ENCODE results near the gene TNXB.
A peak's percentile ranks its signal among the peaks of the same experiment; 100 is the strongest.
"Not testable (repeated sequence)": the region's sequence is repeated elsewhere in the genome, so short reads cannot be mapped to it uniquely, and the experiment has no call there.

Gene TNXB

DNA sequence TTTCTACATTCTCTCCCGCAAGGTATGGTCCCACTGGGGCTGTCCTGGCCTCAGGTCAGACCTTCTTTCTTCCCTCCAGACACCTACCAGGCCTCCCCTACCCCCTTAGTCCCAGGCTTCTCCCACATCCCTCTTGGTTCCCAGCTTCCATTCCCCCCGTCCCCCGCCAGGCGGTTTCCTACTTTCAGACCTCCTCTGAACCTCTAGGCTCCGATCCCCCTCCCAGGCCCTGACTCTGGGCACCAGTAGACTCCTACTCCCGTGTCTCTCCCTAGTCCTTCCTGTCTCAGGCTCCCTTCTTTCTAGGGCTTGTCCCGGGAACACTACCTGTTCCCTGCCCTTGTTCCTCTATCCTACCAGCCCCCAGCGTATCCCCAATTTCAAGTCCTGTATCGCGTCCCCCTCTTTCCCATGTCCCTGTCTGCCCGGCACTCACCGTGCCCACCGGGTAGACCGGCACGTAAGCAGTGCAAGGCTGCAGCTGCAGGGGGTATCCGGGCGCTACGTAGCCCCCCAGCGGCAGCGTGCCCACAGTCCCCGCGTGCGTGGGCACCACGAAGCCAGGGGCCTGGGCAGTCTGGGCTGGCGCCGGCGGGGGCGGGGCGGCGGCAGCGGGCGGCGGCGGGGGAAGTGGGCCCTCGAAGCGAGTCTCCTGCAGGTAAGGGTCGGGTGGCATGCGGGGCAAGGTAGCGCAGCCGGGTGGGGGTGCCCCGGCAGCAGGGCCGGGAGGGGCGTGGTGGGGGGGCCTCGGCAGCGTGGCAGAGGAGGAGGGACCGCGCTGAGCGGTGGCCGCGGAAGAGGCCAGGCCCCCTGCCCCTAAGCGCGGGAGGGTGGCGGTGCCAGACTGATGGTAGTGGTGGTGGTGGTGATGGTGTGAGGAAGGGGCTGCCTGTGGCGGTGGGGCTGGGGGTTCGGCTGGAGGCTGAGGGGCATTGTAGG, 41.1 kb upstream of the TNXB start:
- Histone ChIP-seq H3K4me3 (ENCODE audit: low read depth in 1 of 2, low read length in 2 of 2) (no peak overlapping the region), H3K36me3 (ENCODE audit: control insufficient read depth in 1 of 2, insufficient read depth in 2 of 2, low read length in 2 of 2) (no peaks in the 10 kb centered on the region), H3K4me1 (ENCODE audit: control insufficient read depth in 1 of 2, insufficient read depth in 2 of 2, low read length in 2 of 2) (peaks cover 16 to 25% of the 10 kb centered on the region in 2 donors), H3K9ac (ENCODE audit: low read depth in 1 of 2, low read length in 2 of 2) (no peak overlapping the region), H3K9me3 (ENCODE audit: control insufficient read depth in 1 of 2, low read length in 2 of 2) (no peaks in the 10 kb centered on the region), H3K27me3 (ENCODE audit: control insufficient read depth in 1 of 2, insufficient read depth in 2 of 2, low read length in 2 of 2) (no peaks in the 10 kb centered on the region), H3K27ac (ENCODE audit: low read depth, low read length) (no peak overlapping the region)

DNA sequence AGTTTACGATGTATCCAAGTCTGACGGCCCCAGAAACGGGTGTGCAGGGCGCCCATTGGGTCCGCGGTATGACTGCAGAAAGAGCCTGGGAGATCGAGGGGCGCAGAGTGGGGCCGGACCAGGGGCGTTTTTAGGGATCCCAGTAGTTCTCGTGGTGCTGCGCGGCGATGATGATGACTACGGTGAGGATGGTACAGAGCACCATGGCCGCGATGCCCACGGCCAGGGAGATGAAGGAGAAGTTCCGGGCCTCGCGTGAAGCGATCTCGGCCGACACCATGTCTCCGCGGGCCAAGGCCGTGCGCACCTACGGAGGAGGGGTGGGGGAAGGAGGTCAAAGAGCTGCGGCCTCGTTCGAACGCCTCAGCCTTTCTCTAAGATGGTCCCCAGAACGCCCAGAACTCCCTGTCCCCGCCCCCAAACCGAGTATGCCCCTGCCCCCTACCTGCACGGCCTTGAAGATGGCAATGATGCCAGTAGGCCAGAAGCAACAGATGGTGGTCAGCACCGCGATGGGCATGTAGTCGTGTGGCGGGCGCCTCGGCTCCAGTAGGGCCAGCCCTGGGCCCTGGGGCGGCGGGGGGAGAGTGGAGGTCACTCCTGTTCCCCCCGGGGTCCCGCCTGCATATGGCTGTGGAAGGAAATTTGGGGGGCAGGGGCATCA, 40.1 kb upstream of the TNXB start:
- no peaks in the 10 kb centered on the region for H3K27me3 ChIP-seq (ENCODE audit: control insufficient read depth in 1 of 2, insufficient read depth in 2 of 2, low read length in 2 of 2)
- no peaks in the 10 kb centered on the region for H3K36me3 ChIP-seq (ENCODE audit: control insufficient read depth in 1 of 2, insufficient read depth in 2 of 2, low read length in 2 of 2)
- H3K9me3 ChIP-seq (ENCODE audit: control insufficient read depth in 1 of 2, low read length in 2 of 2) = no peaks in the 10 kb centered on the region
- no peak overlapping the region for H3K9ac ChIP-seq (ENCODE audit: low read depth in 1 of 2, low read length in 2 of 2)
- H3K4me3 ChIP-seq (ENCODE audit: low read depth in 1 of 2, low read length in 2 of 2) = peak overlapping the region; percentile 66 to 67
- H3K27ac ChIP-seq (ENCODE audit: low read depth, low read length) = no peak overlapping the region
- H3K4me1 ChIP-seq (ENCODE audit: control insufficient read depth in 1 of 2, insufficient read depth in 2 of 2, low read length in 2 of 2) = peaks cover 12 to 16% of the 10 kb centered on the region in 2 donors

DNA sequence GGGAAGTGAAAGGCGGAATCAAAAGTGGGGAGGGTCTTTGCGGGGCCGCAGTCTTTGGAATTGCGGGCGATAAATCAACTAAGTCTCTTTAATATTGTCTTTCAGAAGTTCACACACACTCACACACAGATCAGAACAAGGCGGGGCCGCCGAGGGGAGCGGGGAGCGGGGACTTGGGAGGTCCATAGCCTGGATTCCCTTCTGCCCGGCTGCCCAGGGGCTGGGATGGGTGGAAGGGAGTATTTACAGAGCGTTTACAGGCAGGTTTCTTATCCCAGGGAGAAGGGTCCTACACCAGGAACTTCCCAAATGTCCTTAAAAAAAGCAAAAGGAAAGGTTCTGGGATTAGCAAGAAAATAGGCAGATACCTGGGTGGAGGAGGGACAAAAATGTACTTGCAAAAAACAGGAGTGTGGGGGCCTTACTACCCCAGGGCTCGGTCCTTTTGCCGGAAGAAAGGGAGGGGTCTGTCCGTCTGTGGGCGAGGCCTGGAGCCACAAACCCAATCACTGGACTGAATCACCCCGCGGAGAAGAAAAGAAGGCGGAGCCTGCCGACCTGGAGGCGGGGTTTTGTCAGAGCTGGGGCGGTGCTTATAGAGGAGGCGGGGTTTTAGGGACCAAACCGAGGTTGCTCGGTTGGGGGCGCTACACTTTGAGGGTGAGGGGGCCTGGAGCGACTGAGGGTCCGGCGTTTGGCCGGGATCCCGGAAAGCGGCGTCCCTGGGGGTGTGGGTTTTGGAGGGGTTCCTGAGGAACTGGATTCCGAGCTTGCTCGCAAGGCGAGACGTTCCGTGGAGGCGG, 39.4 kb upstream of the TNXB start:
- peak overlapping the region; percentile 66 to 67 for H3K4me3 ChIP-seq (ENCODE audit: low read depth in 1 of 2, low read length in 2 of 2)
- H3K27ac ChIP-seq (ENCODE audit: low read depth, low read length) = no peak overlapping the region

DNA sequence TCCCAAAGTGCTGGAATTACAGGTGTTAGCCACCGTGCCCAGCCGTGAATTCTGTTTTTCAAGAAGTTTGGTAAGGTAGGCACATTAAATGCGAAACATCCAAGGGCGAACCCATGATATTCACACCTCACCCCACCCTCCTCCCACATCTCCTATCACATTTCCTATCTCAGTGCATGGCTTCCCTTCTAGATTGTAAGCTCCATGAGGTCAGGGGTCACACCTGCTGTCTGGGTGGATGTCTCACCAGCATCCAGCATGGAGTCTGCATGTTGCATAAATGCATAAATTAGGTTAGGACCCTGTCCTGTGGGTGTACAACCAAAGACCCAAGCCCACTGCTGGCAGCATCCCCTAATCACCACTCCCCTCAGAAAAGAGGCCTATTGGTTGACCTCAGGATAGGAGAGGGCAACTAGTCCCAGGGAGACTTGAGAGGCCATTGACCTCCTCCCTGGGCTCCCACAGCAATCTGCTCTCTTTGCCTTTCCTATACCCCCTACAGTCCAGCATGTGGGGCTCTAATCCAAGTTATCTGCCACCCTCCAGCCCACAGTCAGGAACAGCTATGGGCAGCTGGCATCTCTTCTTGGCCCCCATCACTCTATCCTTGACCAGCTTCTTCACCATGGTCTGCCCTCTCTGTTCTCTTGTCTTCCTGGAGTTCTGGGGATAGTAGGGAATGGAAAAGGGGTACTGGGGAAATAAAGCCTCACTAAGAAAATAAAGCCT, 38.4 kb upstream of the TNXB start:
- Histone ChIP-seq H3K9me3 (ENCODE audit: control insufficient read depth in 1 of 2, low read length in 2 of 2) (no peaks in the 10 kb centered on the region), H3K9ac (ENCODE audit: low read depth in 1 of 2, low read length in 2 of 2) (no peak overlapping the region), H3K27ac (ENCODE audit: low read depth, low read length) (no peak overlapping the region), H3K4me3 (ENCODE audit: low read depth in 1 of 2, low read length in 2 of 2) (no peak overlapping the region), H3K36me3 (ENCODE audit: control insufficient read depth in 1 of 2, insufficient read depth in 2 of 2, low read length in 2 of 2) (no peaks in the 10 kb centered on the region), H3K4me1 (ENCODE audit: control insufficient read depth in 1 of 2, insufficient read depth in 2 of 2, low read length in 2 of 2) (peaks cover 6 to 10% of the 10 kb centered on the region in 2 donors), H3K27me3 (ENCODE audit: control insufficient read depth in 1 of 2, insufficient read depth in 2 of 2, low read length in 2 of 2) (no peaks in the 10 kb centered on the region)

More for the DNA sequence above, 39.4 kb upstream of the TNXB start:
- peaks cover 12 to 19% of the 10 kb centered on the region in 2 donors for H3K4me1 ChIP-seq (ENCODE audit: control insufficient read depth in 1 of 2, insufficient read depth in 2 of 2, low read length in 2 of 2)
- H3K36me3 ChIP-seq (ENCODE audit: control insufficient read depth in 1 of 2, insufficient read depth in 2 of 2, low read length in 2 of 2) = no peaks in the 10 kb centered on the region
- H3K9me3 ChIP-seq (ENCODE audit: control insufficient read depth in 1 of 2, low read length in 2 of 2) = no peaks in the 10 kb centered on the region
- no peaks in the 10 kb centered on the region for H3K27me3 ChIP-seq (ENCODE audit: control insufficient read depth in 1 of 2, insufficient read depth in 2 of 2, low read length in 2 of 2)
- peak overlapping the region; percentile 54 to 60 for H3K9ac ChIP-seq (ENCODE audit: low read depth in 1 of 2, low read length in 2 of 2)

DNA sequence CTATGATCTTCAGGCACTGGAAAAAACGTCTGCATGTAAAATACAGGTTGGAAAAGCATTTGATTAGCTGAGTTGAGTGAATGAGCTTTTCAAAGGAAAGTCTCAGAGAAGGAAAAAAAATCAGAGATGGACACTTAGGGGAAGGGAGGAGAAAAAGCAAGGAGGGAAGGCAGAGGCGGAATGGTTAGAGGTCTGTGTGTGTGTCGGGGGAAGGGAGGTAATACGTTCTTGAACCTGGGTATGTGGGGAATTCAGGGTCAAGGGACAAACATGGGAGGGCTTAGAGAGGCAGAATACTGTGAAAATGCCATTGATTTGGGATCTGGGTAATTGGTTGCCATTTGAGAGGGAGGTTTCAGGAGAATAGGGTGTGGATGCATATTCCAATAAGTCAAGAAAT, 37.5 kb upstream of the TNXB start:
- Histone ChIP-seq H3K4me3 (ENCODE audit: low read depth in 1 of 2, low read length in 2 of 2) (no peak overlapping the region), H3K9me3 (ENCODE audit: control insufficient read depth in 1 of 2, low read length in 2 of 2) (no peaks in the 10 kb centered on the region), H3K27ac (ENCODE audit: low read depth, low read length) (no peak overlapping the region), H3K4me1 (ENCODE audit: control insufficient read depth in 1 of 2, insufficient read depth in 2 of 2, low read length in 2 of 2) (peaks cover 0 to 11% of the 10 kb centered on the region in 2 donors), H3K9ac (ENCODE audit: low read depth in 1 of 2, low read length in 2 of 2) (no peak overlapping the region), H3K27me3 (ENCODE audit: control insufficient read depth in 1 of 2, insufficient read depth in 2 of 2, low read length in 2 of 2) (no peaks in the 10 kb centered on the region), H3K36me3 (ENCODE audit: control insufficient read depth in 1 of 2, insufficient read depth in 2 of 2, low read length in 2 of 2) (no peaks in the 10 kb centered on the region)

DNA sequence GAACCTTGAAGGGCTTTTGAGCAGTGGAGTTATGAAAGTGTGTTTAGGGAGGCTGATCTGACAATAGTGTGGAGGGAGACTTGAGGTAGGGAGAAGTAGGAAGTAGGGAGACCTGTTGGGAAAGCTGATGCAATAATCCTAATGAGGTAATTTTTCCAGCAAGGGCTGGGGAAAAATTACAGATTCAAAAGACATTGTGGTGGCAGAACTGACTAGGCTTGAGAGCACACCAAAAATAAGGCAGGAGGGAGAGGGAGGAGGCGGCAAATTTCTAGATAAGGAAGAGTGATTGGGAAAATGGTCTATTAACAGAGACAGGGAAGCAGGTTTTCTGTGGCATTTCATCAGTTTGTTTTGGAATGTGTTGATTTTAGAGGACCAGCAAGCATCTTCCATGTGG, 37.1 kb upstream of the TNXB start:
- Histone ChIP-seq H3K4me1 (ENCODE audit: control insufficient read depth in 1 of 2, insufficient read depth in 2 of 2, low read length in 2 of 2) (peaks cover 0 to 15% of the 10 kb centered on the region in 2 donors), H3K9ac (ENCODE audit: low read depth in 1 of 2, low read length in 2 of 2) (no peak overlapping the region), H3K9me3 (ENCODE audit: control insufficient read depth in 1 of 2, low read length in 2 of 2) (no peaks in the 10 kb centered on the region), H3K27me3 (ENCODE audit: control insufficient read depth in 1 of 2, insufficient read depth in 2 of 2, low read length in 2 of 2) (no peaks in the 10 kb centered on the region), H3K4me3 (ENCODE audit: low read depth in 1 of 2, low read length in 2 of 2) (no peak overlapping the region), H3K36me3 (ENCODE audit: control insufficient read depth in 1 of 2, insufficient read depth in 2 of 2, low read length in 2 of 2) (no peaks in the 10 kb centered on the region), H3K27ac (ENCODE audit: low read depth, low read length) (no peak overlapping the region)

DNA sequence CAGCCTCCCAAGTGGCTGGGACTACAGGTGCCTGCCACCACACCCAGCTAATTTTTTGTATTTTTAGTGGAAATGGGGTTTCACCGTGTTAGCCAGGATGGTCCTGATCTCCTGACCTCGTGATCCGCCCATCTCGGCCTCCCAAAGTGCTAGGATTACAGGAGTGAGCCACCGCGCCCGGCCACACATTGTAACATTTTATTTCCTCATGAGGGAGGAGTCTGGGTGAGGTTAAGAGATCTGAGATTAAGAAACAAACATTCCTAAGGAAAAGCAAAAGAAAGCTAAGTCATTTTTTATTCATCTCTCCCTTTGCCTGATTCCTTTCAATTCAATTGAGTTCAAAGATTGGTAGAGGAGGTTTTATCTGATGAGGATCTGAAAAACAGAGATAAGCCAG, 35.1 kb upstream of the TNXB start:
- H3K27me3 ChIP-seq (ENCODE audit: control insufficient read depth in 1 of 2, insufficient read depth in 2 of 2, low read length in 2 of 2); H3K4me3 ChIP-seq (ENCODE audit: low read depth in 1 of 2, low read length in 2 of 2); H3K27ac ChIP-seq (ENCODE audit: low read depth, low read length); H3K9me3 ChIP-seq (ENCODE audit: control insufficient read depth in 1 of 2, low read length in 2 of 2); H3K36me3 ChIP-seq (ENCODE audit: control insufficient read depth in 1 of 2, insufficient read depth in 2 of 2, low read length in 2 of 2); H3K9ac ChIP-seq (ENCODE audit: low read depth in 1 of 2, low read length in 2 of 2): not testable (repeated sequence)
- H3K4me1 ChIP-seq (ENCODE audit: control insufficient read depth in 1 of 2, insufficient read depth in 2 of 2, low read length in 2 of 2) = peaks cover 0 to 16% of the 10 kb centered on the region in 2 donors

DNA sequence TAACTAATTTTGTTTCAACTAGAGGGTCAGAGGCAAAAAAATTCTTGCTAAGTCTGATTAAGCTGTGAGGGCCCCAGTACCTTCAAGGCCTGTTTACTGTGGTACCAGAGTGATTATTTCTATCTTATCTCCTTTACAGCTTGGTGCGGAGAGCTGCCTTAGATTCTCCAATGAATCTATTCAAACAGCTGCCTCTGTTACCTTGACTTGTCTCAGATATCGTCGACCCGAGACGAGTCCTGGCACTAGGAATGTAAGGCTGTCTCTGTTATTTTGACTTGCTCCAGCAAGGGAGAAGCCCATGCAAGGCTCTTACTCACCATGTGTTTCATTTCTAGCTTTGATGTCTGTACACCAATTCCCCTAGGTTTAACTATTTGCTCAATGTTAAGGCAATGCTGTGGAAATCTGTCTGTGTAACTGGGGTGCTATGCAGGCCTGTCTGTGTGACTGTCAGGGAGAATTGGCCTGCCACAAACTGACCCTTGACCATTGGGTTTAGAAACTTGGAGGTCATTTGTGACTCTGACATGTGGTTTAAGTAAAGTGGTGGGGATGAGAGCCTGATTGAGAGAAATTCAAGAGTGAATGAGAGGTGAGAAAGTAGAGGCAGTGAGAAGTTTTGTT, 31.4 kb upstream of the TNXB start:
- peaks cover 0 to 16% of the 10 kb centered on the region in 2 donors for H3K4me1 ChIP-seq (ENCODE audit: control insufficient read depth in 1 of 2, insufficient read depth in 2 of 2, low read length in 2 of 2)
- H3K9me3 ChIP-seq (ENCODE audit: control insufficient read depth in 1 of 2, low read length in 2 of 2) = no peaks in the 10 kb centered on the region
- no peak overlapping the region for H3K27ac ChIP-seq (ENCODE audit: low read depth, low read length)
- H3K36me3 ChIP-seq (ENCODE audit: control insufficient read depth in 1 of 2, insufficient read depth in 2 of 2, low read length in 2 of 2) = no peaks in the 10 kb centered on the region
- no peak overlapping the region for H3K4me3 ChIP-seq (ENCODE audit: low read depth in 1 of 2, low read length in 2 of 2)
- no peaks in the 10 kb centered on the region for H3K27me3 ChIP-seq (ENCODE audit: control insufficient read depth in 1 of 2, insufficient read depth in 2 of 2, low read length in 2 of 2)
- H3K9ac ChIP-seq (ENCODE audit: low read depth in 1 of 2, low read length in 2 of 2) = no peak overlapping the region

DNA sequence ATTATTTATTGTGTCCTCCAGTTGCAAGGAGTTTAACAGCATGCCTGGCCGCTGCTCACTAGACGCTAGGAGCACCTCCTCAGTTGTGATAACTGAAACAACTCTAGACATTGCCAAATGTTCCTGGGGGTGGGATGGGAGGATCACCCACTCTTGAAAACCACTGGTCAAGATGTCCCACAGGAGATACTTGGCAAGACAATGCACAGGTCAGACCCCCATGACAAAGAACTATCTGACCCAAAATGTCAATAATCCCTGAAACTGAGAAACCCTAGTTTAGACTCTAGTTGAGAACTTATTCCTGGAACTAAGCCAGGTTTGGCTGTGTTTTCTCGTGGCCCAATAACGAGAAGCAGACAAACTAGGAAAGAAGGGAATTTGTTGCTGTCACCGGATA, 30.5 kb upstream of the TNXB start:
- Histone ChIP-seq H3K27me3 (ENCODE audit: control insufficient read depth in 1 of 2, insufficient read depth in 2 of 2, low read length in 2 of 2) (no peaks in the 10 kb centered on the region), H3K9me3 (ENCODE audit: control insufficient read depth in 1 of 2, low read length in 2 of 2) (no peaks in the 10 kb centered on the region), H3K36me3 (ENCODE audit: control insufficient read depth in 1 of 2, insufficient read depth in 2 of 2, low read length in 2 of 2) (no peaks in the 10 kb centered on the region), H3K4me3 (ENCODE audit: low read depth in 1 of 2, low read length in 2 of 2) (no peak overlapping the region), H3K4me1 (ENCODE audit: control insufficient read depth in 1 of 2, insufficient read depth in 2 of 2, low read length in 2 of 2) (peaks cover 0 to 16% of the 10 kb centered on the region in 2 donors), H3K9ac (ENCODE audit: low read depth in 1 of 2, low read length in 2 of 2) (no peak overlapping the region), H3K27ac (ENCODE audit: low read depth, low read length) (no peak overlapping the region)

Data from duodenal mucosa (tissue), 2 donors.